NCI-H1694 treated with DMSO at 0.1 percent for 48 hours (cell line): Measurements from ENCODE around the gene UBE2D2.
"Not testable (repeated sequence)": the region's sequence is repeated elsewhere in the genome, so short reads cannot be mapped to it uniquely, and the experiment has no call there.

ENCODE experiments used
- DNase-seq: peaks from one replicate; lab custom pipeline; 2025; lab: John Stamatoyannopoulos, UW

UBE2D2 gene

GRCh38 chr5:139584137-139584536 lies 23.0 kb downstream of the UBE2D2 start:
- no peak for DNase-seq

- not testable (repeated sequence) for DNase-seq
Observed at GRCh38 chr5:139588116-139588515, 27.0 kb downstream of the UBE2D2 start.

- no peak for DNase-seq
Observed at GRCh38 chr5:139588962-139589361, 27.8 kb downstream of the UBE2D2 start.

GRCh38 chr5:139592289-139592688 lies 31.1 kb downstream of the UBE2D2 start:
- no peak for DNase-seq

- DNase-seq = not testable (repeated sequence)
Observed at GRCh38 chr5:139593076-139593475, 31.9 kb downstream of the UBE2D2 start.

- no peak for DNase-seq
Observed at GRCh38 chr5:139593716-139594319, 32.7 kb downstream of the UBE2D2 start.

- no peak for DNase-seq
Observed at GRCh38 chr5:139597134-139597533, 36.0 kb downstream of the UBE2D2 start.

- not testable (repeated sequence) for DNase-seq
Observed at GRCh38 chr5:139598601-139598965, 37.4 kb downstream of the UBE2D2 start.

GRCh38 chr5:139600336-139600949 lies 39.3 kb downstream of the UBE2D2 start:
- DNase-seq = no peak

GRCh38 chr5:139601429-139601828 lies 40.3 kb downstream of the UBE2D2 start:
- DNase-seq = no peak

- not testable (repeated sequence) for DNase-seq
Observed at GRCh38 chr5:139601948-139602347, 40.8 kb downstream of the UBE2D2 start.

- no peak for DNase-seq
Observed at GRCh38 chr5:139605887-139606286, 44.7 kb downstream of the UBE2D2 start.

- no peak for DNase-seq
Observed at GRCh38 chr5:139611703-139612584, 50.8 kb downstream of the UBE2D2 start.

GRCh38 chr5:139619861-139620260 lies 58.7 kb downstream of the UBE2D2 start:
- no peak for DNase-seq

- DNase-seq = not testable (repeated sequence)
Observed at GRCh38 chr5:139625398-139625797, 64.3 kb downstream of the UBE2D2 start.

- DNase-seq = no peak
Observed at GRCh38 chr5:139630855-139631254, 69.7 kb downstream of the UBE2D2 start.

- no peak for DNase-seq
Observed at GRCh38 chr5:139631520-139632165, 70.5 kb downstream of the UBE2D2 start.

GRCh38 chr5:139633295-139634027 lies 72.3 kb downstream of the UBE2D2 start:
- DNase-seq = peak; percentile 66

GRCh38 chr5:139634028-139634325 lies 72.8 kb downstream of the UBE2D2 start:
- no peak for DNase-seq

GRCh38 chr5:139634541-139634940 lies 73.4 kb downstream of the UBE2D2 start:
- no peak for DNase-seq

- DNase-seq = no peak
Observed at GRCh38 chr5:139635191-139635590, 74.1 kb downstream of the UBE2D2 start.

GRCh38 chr5:139635606-139636206 lies 74.6 kb downstream of the UBE2D2 start:
- peak; percentile 22 for DNase-seq
